OCI-LY7 (cell line): ENCODE results near the gene LINGO4. TPM values are rescaled to one million over a fixed set of nuclear protein-coding genes. Genes with fewer than 3 reads are reported as not detected.
"Not testable (repeated sequence)": the region's sequence is repeated elsewhere in the genome, so short reads cannot be mapped to it uniquely, and the experiment has no call there.

Experiments
- BruUV-seq: library from RNA; stranded (reverse); fragments of 400-500 nt; replicated peaks from 2 replicates; lab custom pipeline; 2021; lab: Mats Ljungman, UMichigan
- CTCF ChIA-PET: fragments of 300-600 bp; sonication (Branson Sonifier 250); formaldehyde crosslinking; loops from one replicate; lab custom pipeline; 2022; ENCODE audit warnings: antibody characterized with exemption; ENCODE audit not compliant: unreplicated experiment; lab: Charles Lee
- POLR2A ChIA-PET: fragments of 300-600 bp; sonication (Branson Sonifier 250); formaldehyde crosslinking; loops from one replicate; lab custom pipeline; 2022; ENCODE audit warnings: antibody characterized with exemption; lab: Charles Lee
- DNase-seq: peaks from one replicate; pipeline ENCODE4 v3.0.0-alpha.2; 2015; ENCODE audit warnings: low spot score
- H2AFZ ChIP-seq: fragments of 200-600 bp; sonication (generic), shearing (Covaris generic); 2 replicates; pipeline ENCODE4 v1.6.1; 2014; ENCODE audit warnings: mild to moderate bottlenecking, antibody characterized with exemption, low read length, moderate library complexity
- H3K27ac ChIP-seq: fragments of 200-600 bp; sonication (generic); 2 replicates; pipeline ENCODE4 v1.5.1; 2014; ENCODE audit warnings: mixed run types, low read depth, mild to moderate bottlenecking, moderate library complexity, low read length, inconsistent platforms; ENCODE audit not compliant: poor library complexity, severe bottlenecking
- H3K36me3 ChIP-seq: fragments of 200-600 bp; sonication (generic); 2 replicates; pipeline ENCODE4 v1.6.1; 2014; ENCODE audit warnings: mild to moderate bottlenecking, antibody characterized with exemption, low read length, moderate library complexity, mixed read lengths; ENCODE audit not compliant: insufficient read depth
- H3K4me1 ChIP-seq: fragments of 200-600 bp; sonication (generic); 2 replicates; pipeline ENCODE4 v1.5.1; 2014; ENCODE audit warnings: mild to moderate bottlenecking, low read length; ENCODE audit not compliant: insufficient read depth, poor library complexity, severe bottlenecking
- H3K4me2 ChIP-seq: fragments of 200-600 bp; sonication (generic); 2 replicates; pipeline ENCODE4 v1.6.1; 2014; ENCODE audit warnings: mild to moderate bottlenecking, low read length
- H3K4me3 ChIP-seq: fragments of 200-600 bp; sonication (generic); 2 replicates; pipeline ENCODE4 v1.5.1; 2014; ENCODE audit warnings: mild to moderate bottlenecking, low read depth, low read length; ENCODE audit not compliant: poor library complexity, severe bottlenecking
- H3K79me2 ChIP-seq: fragments of 200-600 bp; sonication (generic); 2 replicates; pipeline ENCODE4 v1.6.1; 2016; ENCODE audit warnings: low read depth, mild to moderate bottlenecking, low read length, moderate library complexity, mixed read lengths; ENCODE audit not compliant: insufficient read depth
- H3K9me2 ChIP-seq: fragments of 200-600 bp; sonication (generic); 2 replicates; pipeline ENCODE4 v1.6.1; 2016; ENCODE audit warnings: mild to moderate bottlenecking, low read length, mixed read lengths; ENCODE audit not compliant: insufficient read depth
- H3K9me3 ChIP-seq: fragments of 200-600 bp; sonication (generic); 2 replicates; pipeline ENCODE4 v1.6.1; 2014; ENCODE audit warnings: mild to moderate bottlenecking, mixed run types, low read length, mixed read lengths
- H4K20me1 ChIP-seq: fragments of 200-600 bp; sonication (generic); 2 replicates; pipeline ENCODE4 v1.6.1; 2014; ENCODE audit warnings: mild to moderate bottlenecking, antibody characterized with exemption, low read length, moderate library complexity, mixed read lengths; ENCODE audit not compliant: insufficient read depth
- CTCF ChIP-seq: fragments of 200-600 bp; sonication (generic); conservative IDR thresholded peaks from 2 replicates; pipeline ENCODE4 v1.5.1; 2014; ENCODE audit warnings: mild to moderate bottlenecking, antibody characterized with exemption, low read length, moderate library complexity, mixed read lengths
- EZH2phosphoT487 ChIP-seq: fragments of 200-600 bp; sonication (generic); IDR thresholded peaks from 2 replicates; pipeline ENCODE4 v1.6.1; 2018; ENCODE audit warnings: low read depth, borderline replicate concordance, mild to moderate bottlenecking, mixed run types, antibody characterized with exemption, low read length, moderate library complexity, mixed read lengths
- intact Hi-C: fragments of 100-400 bp; cut with micrococcal nuclease; formaldehyde crosslinking; loops from one replicate; pipeline ENCODE4 v1.10.0; 2022; ENCODE audit not compliant: unreplicated experiment
- total RNA-seq, 2 experiments: library from RNA; depleted of rRNA in 1 of 2; stranded (reverse); fragments of >200 nt in 1 of 2; shearing (Covaris generic) in 1 of 2; gene quantifications; 2 replicates each; pipeline ENCODE4 v1.2.3, GENCODE V29; 2014 to 2022

Gene LINGO4
- total RNA-seq, 2 experiments from 2014 or later = not detected

GRCh38 chr1:151787689-151788088 lies 17.5 kb downstream of the LINGO4 start:
- TF ChIP-seq CTCF = no peak
- no peak for TF ChIP-seq EZH2phosphoT487
- CTCF ChIA-PET = no interaction called here
- BruUV-seq = no TSS peak
- intact Hi-C loops = no loop called here
- no peaks in the 10 kb centered on the region for H3K36me3 ChIP-seq
- H3K9me2 ChIP-seq = no peaks in the 10 kb centered on the region
- no peaks in the 10 kb centered on the region for H3K79me2 ChIP-seq
- H3K27ac ChIP-seq = no peak overlapping the region
- no peaks in the 10 kb centered on the region for H4K20me1 ChIP-seq
- no peaks in the 10 kb centered on the region for H3K9me3 ChIP-seq
- no peak for DNase-seq
- peaks cover 15% of the 10 kb centered on the region for H3K4me1 ChIP-seq
- H3K4me2 ChIP-seq = no peak overlapping the region
- H2AFZ ChIP-seq = no peak overlapping the region
- POLR2A ChIA-PET = interaction anchor here (0.6 kb wide), 1 partner anchor 516 kb away, joined by 4 read pairs; no protein-coding TSS in a partner anchor
- no peak overlapping the region for H3K4me3 ChIP-seq

- Histone ChIP-seq H3K36me3 (no peaks in the 10 kb centered on the region), H2AFZ (no peak overlapping the region), H3K27ac (no peak overlapping the region), H3K9me2 (no peaks in the 10 kb centered on the region), H3K9me3 (no peaks in the 10 kb centered on the region), H3K4me1 (peaks cover 11% of the 10 kb centered on the region), H4K20me1 (no peaks in the 10 kb centered on the region), H3K79me2 (no peaks in the 10 kb centered on the region), H3K4me2 (no peak overlapping the region), H3K4me3 (no peak overlapping the region)
- no TSS peak for BruUV-seq
- TF ChIP-seq CTCF = no peak
- no peak for DNase-seq
- intact Hi-C loops = no loop called here
- ChIA-PET CTCF (no interaction called here), POLR2A (no interaction called here)
These were observed 21.4 kb downstream of the LINGO4 start for GRCh38 chr1:151783796-151784195.

- Histone ChIP-seq H3K27ac (no peak overlapping the region), H3K79me2 (no peaks in the 10 kb centered on the region), H3K4me2 (no peak overlapping the region), H3K4me3 (no peak overlapping the region), H3K9me3 (no peaks in the 10 kb centered on the region), H3K36me3 (peaks cover 4% of the 10 kb centered on the region; the same call in 1 of the 2 replicates), H4K20me1 (no peaks in the 10 kb centered on the region), H3K9me2 (no peaks in the 10 kb centered on the region), H2AFZ (no peak overlapping the region), H3K4me1 (peaks cover 11% of the 10 kb centered on the region)
- no peak for DNase-seq
- TF ChIP-seq CTCF (no peak), EZH2phosphoT487 (no peak)
- intact Hi-C loops = no loop called here
- ChIA-PET POLR2A (interaction anchor here (0.7 kb wide), 1 partner anchor 27 kb away, joined by 3 read pairs; no protein-coding TSS in a partner anchor), CTCF (no interaction called here)
- BruUV-seq = no TSS peak
These were observed 22.5 kb downstream of the LINGO4 start for GRCh38 chr1:151782741-151783140.

GRCh38 chr1:151782026-151782425 lies 23.2 kb downstream of the LINGO4 start:
- H2AFZ ChIP-seq, H4K20me1 ChIP-seq, H3K27ac ChIP-seq, POLR2A ChIA-PET, H3K9me3 ChIP-seq, CTCF ChIA-PET, H3K4me2 ChIP-seq, H3K36me3 ChIP-seq, intact Hi-C loops, H3K4me3 ChIP-seq, H3K79me2 ChIP-seq, H3K9me2 ChIP-seq, DNase-seq, BruUV-seq: not testable (repeated sequence)
- H3K4me1 ChIP-seq = peaks cover 11% of the 10 kb centered on the region
